NCI-H510A treated with DMSO at 0.1 percent for 48 hours (cell line): ENCODE measurements around the gene INSIG1.

Source experiments
- DNase-seq: peaks from one replicate; lab custom pipeline; 2025; lab: John Stamatoyannopoulos, UW

The INSIG1 gene

GRCh38 chr7:155303039-155303593 lies 5.4 kb downstream of the INSIG1 start:
- no peak for DNase-seq

DNA sequence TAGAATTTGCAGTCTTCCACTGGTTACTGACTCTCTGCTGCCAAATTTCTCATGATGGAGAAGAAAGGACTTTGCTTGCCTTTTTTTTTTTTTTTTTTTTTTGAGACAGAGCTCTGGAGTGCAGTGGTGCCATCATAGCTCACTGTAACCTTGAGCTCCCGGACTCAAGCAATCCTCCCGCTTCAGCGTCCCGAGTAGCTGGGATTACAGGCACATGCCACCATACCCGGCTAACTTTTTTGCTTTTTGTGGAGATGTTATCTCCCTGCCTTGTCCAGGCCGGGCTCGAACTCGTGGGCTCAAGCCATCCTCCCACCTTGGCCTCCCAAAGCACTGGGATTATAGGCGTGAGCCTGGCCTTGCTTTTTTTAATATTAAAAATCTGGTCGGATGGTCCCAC lies 6.2 kb downstream of the INSIG1 start:
- no peak for DNase-seq

- no peak for DNase-seq
Measured at GRCh38 chr7:155305231-155305904, 7.7 kb downstream of the INSIG1 start.

GRCh38 chr7:155306673-155307470 lies 9.2 kb downstream of the INSIG1 start:
- no peak for DNase-seq

- DNase-seq, result no peak
Measured at GRCh38 chr7:155308330-155309020, 10.8 kb downstream of the INSIG1 start.

DNA sequence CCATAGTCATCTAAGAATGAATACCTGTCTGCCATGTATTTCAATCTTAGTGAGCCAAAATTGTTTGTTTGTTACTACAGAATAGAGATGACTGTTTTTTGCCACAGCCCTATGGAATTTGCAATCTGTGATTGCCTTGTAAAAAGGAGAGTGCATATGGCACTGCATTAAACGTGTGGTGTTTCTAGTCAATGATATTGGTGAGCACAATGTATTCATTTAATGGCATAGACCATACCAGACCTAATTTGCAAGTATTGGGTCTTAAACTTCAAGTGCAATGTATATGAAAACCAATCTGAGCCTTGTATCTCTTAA lies 11.3 kb downstream of the INSIG1 start:
- no peak for DNase-seq

GRCh38 chr7:155310425-155311114 lies 12.9 kb downstream of the INSIG1 start:
- no peak for DNase-seq

DNA sequence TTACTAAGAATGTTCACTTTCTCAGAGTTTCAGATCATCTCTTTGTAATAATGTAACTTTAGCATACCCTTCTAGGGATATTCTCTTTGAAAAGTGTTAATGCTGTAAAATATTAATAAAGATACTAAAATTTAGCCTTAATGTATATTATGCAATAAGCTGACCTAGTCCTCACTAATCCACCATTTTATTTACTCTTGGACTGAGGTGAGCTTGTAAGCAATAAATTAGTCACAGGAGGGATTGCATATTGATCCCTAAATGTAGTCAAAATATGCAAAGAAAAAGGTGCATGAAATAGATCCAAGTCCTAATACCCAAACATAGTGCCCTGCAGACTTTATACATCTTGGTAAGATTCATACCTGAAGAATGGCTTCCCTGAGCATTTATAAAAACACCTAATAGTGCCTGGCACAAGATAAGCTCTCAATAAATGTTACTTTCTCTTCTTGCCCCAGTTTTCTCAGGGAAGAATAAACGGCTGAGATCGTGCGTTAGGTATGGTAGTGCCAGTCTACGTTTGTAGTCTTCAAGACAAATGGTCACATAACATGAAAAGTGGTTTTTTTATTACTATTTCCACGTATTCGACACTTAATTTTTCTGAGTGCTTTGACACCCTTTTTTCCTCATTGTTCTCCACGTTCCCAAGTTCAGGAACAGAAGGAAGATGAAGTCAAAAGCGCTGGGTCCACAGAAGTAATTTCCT lies 14.3 kb downstream of the INSIG1 start:
- no peak for DNase-seq

GRCh38 chr7:155312633-155313032 lies 15.0 kb downstream of the INSIG1 start:
- no peak for DNase-seq

DNA sequence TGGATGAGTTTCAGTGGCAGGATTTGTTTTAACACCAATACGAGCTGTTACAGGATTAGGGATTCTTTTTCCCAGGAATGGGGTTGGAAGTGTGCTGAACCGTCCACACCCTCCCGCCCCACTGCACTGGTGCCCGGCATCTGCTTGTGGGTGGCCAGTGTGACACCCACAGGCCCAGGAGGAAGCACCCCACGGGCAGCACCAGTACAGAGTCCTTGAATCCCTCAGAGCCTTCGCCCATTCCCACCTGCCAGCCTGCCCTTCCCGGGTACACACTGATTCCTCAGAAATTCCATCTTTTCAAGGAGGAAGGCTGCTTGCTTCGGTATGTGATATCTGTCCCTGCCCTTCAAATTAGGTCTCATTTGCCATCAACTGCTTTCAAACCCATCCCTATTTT lies 15.4 kb downstream of the INSIG1 start:
- no peak for DNase-seq

GRCh38 chr7:155315977-155316376 lies 18.3 kb downstream of the INSIG1 start:
- no peak for DNase-seq

- no peak for DNase-seq
Measured at GRCh38 chr7:155316427-155317113, 18.9 kb downstream of the INSIG1 start.

- no peak for DNase-seq
Measured at GRCh38 chr7:155317114-155317434, 19.4 kb downstream of the INSIG1 start.

GRCh38 chr7:155318245-155318644 lies 20.6 kb downstream of the INSIG1 start:
- DNase-seq, result no peak

DNA sequence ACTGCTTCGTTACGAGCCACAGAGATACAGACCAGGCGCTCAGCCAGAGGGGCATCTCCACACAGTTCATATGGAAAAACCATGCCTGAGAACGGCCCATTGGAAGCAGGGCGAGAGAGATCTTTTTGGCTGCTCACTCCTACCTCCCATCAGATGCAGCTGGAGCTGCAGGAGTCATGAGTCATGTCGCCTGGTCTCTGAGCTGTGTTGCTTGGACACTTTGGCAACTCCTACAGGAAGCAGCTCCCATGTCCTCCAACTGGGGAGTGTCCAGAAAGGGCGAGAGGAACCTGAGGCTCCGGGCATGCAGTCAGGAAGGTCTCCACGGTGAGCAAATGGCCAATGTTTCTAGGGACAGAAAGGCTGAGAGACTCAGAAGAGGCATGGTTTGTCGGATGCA lies 24.9 kb downstream of the INSIG1 start:
- DNase-seq, result no peak

DNA sequence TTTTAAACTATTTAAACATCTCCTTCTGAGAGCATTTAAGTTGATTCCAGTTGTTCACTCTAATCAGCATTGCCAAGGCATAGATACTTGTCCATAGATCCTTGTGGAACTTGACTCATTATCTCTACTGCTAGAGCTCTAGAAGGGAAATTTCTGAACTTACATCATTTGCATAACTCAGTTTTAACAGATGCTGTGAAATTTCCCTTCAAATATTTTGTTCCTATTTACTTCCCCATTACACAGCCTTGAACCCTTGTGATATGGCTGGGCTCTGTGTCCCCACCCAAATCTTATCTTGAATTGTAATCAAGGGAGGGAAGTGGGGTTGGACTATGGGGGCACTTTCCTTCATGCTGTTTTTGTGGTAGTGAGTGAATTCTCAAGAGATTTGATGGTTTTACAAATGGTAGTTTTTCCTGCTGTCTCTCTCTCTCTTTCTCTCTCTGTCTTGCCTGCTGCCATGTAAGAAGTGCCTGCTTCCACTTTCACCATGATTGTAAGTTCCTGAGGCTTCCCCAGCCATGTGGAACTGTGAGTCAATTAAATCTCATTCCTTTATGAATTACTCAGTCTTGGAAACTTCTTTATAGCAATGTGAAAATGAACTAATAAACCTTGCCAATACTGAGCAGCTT lies 25.4 kb downstream of the INSIG1 start:
- no peak for DNase-seq

DNA sequence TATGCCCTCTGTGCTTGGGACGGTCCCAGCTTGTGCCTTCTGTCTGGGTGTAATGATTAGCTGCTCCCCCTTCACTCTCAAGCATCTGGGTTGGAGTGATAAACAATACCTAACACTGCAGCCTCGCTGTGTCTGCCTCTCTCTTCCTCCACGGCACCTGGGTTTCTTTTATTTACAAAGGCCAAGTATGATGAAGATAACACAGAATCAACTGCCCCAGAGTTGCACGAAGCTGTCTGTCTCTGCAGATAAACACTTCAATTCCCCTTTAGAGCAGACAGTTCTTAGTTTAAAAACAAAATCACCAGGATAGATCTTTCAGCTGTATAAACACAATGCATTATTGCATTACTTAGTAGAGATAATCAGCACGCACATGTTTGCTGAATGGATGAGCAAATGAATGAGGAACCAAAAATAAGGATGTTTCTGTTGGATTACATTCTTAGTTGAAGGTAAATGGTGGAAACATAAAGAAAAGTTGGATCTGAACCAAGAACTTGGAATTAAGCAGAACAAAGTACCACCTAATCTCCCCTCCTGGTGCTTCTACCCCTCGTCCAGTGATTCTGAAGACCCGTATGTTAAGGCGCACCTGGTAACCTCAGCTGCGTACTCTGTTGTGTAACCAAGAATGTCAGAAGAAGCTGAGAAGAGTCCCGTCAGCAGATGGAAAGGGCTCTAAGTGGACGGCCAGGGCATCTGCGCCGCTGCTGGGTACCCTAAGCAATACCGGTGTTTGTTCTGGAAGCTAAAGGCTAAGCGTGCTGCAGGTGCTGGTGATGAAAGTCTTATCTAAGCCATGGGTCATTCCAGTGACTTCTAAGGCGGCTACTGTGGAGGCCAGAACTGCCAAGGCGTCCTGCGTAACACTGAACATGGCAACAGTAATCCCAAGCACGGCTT lies 26.6 kb downstream of the INSIG1 start:
- DNase-seq, result no peak

- DNase-seq, result no peak
Measured at GRCh38 chr7:155324918-155325235, 27.2 kb downstream of the INSIG1 start.

DNA sequence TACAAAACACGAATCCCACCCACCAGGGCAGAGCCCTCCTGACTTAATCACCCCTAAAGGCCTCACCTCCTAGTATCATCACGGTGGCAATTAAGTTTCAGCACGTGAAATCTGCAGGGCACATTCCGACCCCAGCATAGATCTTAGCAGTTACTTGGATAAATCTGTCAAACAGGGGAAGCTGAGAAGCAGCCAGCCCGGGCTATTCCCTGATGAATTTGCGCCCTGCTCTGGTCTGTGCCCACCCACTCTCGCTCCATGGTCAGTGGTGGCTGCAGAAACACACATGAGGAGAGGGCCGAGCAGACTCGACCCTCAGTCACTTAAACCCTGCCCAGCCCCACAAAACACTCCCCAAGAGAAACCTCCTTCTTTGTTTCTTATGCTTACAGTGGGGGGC lies 28.7 kb downstream of the INSIG1 start:
- DNase-seq, result no peak
